WTC11 (cell line): ENCODE data around the gene SYCP2. TPM values are rescaled to one million over a fixed set of nuclear protein-coding genes. Genes with fewer than 3 reads are reported as not detected.
"Not testable (repeated sequence)": the region's sequence is repeated elsewhere in the genome, so short reads cannot be mapped to it uniquely, and the experiment has no call there.

Experiments used
- ATAC-seq: fragments of 200-7000 bp; cut with Tn5 transposase; 2 replicates; pipeline ENCODE4 v1.10.0; 2021; ENCODE audit warnings: mild to moderate bottlenecking, moderate library complexity
- CTCF ChIA-PET: fragments of 300-600 bp; sonication (Branson Sonifier 250); formaldehyde crosslinking; loops from one replicate; lab custom pipeline; 2021; ENCODE audit warnings: antibody characterized with exemption; lab: Charles Lee
- POLR2A ChIA-PET: fragments of 350-600 bp; sonication (Branson Sonifier 250); formaldehyde crosslinking; loops from one replicate; lab custom pipeline; 2021; ENCODE audit warnings: antibody characterized with exemption; lab: Charles Lee
- DNase-seq: peaks from one replicate; pipeline ENCODE4 v3.0.0; 2021; ENCODE audit warnings: low spot score
- H3K27ac Mint-ChIP-seq: 2 replicates; pipeline ENCODE4 v1.8.0; 2021; ENCODE audit warnings: mixed read lengths
- H3K27me3 Mint-ChIP-seq: 2 replicates; pipeline ENCODE4 v1.8.0; 2021; ENCODE audit warnings: low read depth, mild to moderate bottlenecking, moderate library complexity, mixed read lengths
- H3K36me3 Mint-ChIP-seq: 2 replicates; pipeline ENCODE4 v1.8.0; 2021; ENCODE audit warnings: mixed read lengths
- H3K4me1 Mint-ChIP-seq: 2 replicates; pipeline ENCODE4 v1.8.0; 2022; ENCODE audit warnings: mixed read lengths
- H3K4me3 Mint-ChIP-seq: 2 replicates; pipeline ENCODE4 v1.8.0; 2021; ENCODE audit warnings: mild to moderate bottlenecking, moderate library complexity, mixed read lengths
- H3K9me3 Mint-ChIP-seq: 2 replicates; pipeline ENCODE4 v1.8.0; 2021; ENCODE audit warnings: mixed read lengths
- ATF2 ChIP-seq: sonication (generic); formaldehyde crosslinking; IDR thresholded peaks from 2 replicates; pipeline ENCODE4 v1.8.1; 2022; ENCODE audit warnings: low read depth, missing genetic modification reagents, borderline replicate concordance
- CBFB ChIP-seq: sonication (generic); formaldehyde crosslinking; IDR thresholded peaks from 2 replicates; pipeline ENCODE4 v1.8.1; 2022; ENCODE audit warnings: mild to moderate bottlenecking, low read depth, missing genetic modification reagents
- CTCF ChIP-seq: fragments of 200-600 bp; IDR thresholded peaks from 2 replicates; pipeline ENCODE4 v1.8.0; 2022; ENCODE audit warnings: antibody characterized with exemption
- FOXK1 ChIP-seq: sonication (generic); formaldehyde crosslinking; IDR thresholded peaks from 2 replicates; pipeline ENCODE4 v1.8.0; 2022; ENCODE audit warnings: mild to moderate bottlenecking, moderate library complexity, missing genetic modification reagents
- IRF2 ChIP-seq: sonication (generic); formaldehyde crosslinking; IDR thresholded peaks from 2 replicates; pipeline ENCODE4 v1.8.0; 2022; ENCODE audit warnings: low read depth, missing genetic modification reagents, borderline replicate concordance
- JAZF1 ChIP-seq: fragments of 250-450 bp; sonication (Bioruptor Pico); IDR thresholded peaks from 2 replicates; pipeline ENCODE4 v1.9.0; 2021; ENCODE audit warnings: moderate library complexity, mild to moderate bottlenecking, inconsistent platforms
- NR1H2 ChIP-seq: sonication (generic); formaldehyde crosslinking; IDR thresholded peaks from 2 replicates; pipeline ENCODE4 v1.9.0; 2021; ENCODE audit warnings: mild to moderate bottlenecking, moderate library complexity, missing genetic modification reagents
- RELA ChIP-seq: sonication (generic); formaldehyde crosslinking; IDR thresholded peaks from 2 replicates; pipeline ENCODE4 v1.8.1; 2022; ENCODE audit warnings: missing genetic modification reagents, mild to moderate bottlenecking, borderline replicate concordance
- ZBTB43 ChIP-seq: sonication (generic); formaldehyde crosslinking; IDR thresholded peaks from 2 replicates; pipeline ENCODE4 v1.8.1; 2023; ENCODE audit warnings: mild to moderate bottlenecking, missing genetic modification reagents
- ZMAT4 ChIP-seq: fragments of 250-450 bp; sonication (Bioruptor Pico); IDR thresholded peaks from 2 replicates; pipeline ENCODE4 v1.9.0; 2021; ENCODE audit warnings: mild to moderate bottlenecking
- ZNF396 ChIP-seq: fragments of 250-450 bp; sonication (Bioruptor Pico); IDR thresholded peaks from 2 replicates; pipeline ENCODE4 v1.8.0; 2021; ENCODE audit warnings: mild to moderate bottlenecking, moderate library complexity, borderline replicate concordance
- ZNF671 ChIP-seq: fragments of 250-450 bp; sonication (Bioruptor Pico); IDR thresholded peaks from 2 replicates; pipeline ENCODE4 v1.8.0; 2021; ENCODE audit warnings: mild to moderate bottlenecking
- total RNA-seq: library from RNA; stranded (reverse); gene quantifications from 3 replicates; pipeline ENCODE4 v1.2.3, GENCODE V29; 2021

The SYCP2 gene
- total RNA-seq, 1 experiment from 2014 or later, result 0.31 TPM

GRCh38 chr20:59857966-59858365 is 75.5 kb downstream of the SYCP2 start:
- H3K4me3 Mint-ChIP-seq, result no peak overlapping the region
- no peak for ATAC-seq
- peaks cover 39% of the 10 kb centered on the region for H3K9me3 Mint-ChIP-seq
- POLR2A ChIA-PET, result no interaction called here
- no peaks in the 10 kb centered on the region for H3K4me1 Mint-ChIP-seq
- no peak for TF ChIP-seq IRF2 (CRISPR knock-in tag)
- TF ChIP-seq RELA, result no peak
- TF ChIP-seq NR1H2 (CRISPR knock-in tag), result no peak
- TF ChIP-seq ZMAT4 (CRISPR knock-in tag), result no peak
- TF ChIP-seq CBFB (CRISPR knock-in tag), result no peak
- no peak for TF ChIP-seq JAZF1 (CRISPR knock-in tag)
- TF ChIP-seq ZNF671, result no peak
- TF ChIP-seq ATF2 (CRISPR knock-in tag), result no peak
- no peak for TF ChIP-seq FOXK1
- no peak for TF ChIP-seq ZNF396 (CRISPR knock-in tag)
- no peak for TF ChIP-seq ZBTB43
- DNase-seq, result no peak
- peaks cover 77% of the 10 kb centered on the region for H3K27me3 Mint-ChIP-seq
- H3K27ac Mint-ChIP-seq, result no peak overlapping the region
- CTCF ChIA-PET, result no interaction called here
- peaks cover 3% of the 10 kb centered on the region; the same call in 1 of the 2 replicates for H3K36me3 Mint-ChIP-seq

GRCh38 chr20:59856941-59857340 is 76.5 kb downstream of the SYCP2 start:
- Mint-ChIP-seq H3K9me3 (peaks cover 39% of the 10 kb centered on the region), H3K27me3 (peaks cover 71% of the 10 kb centered on the region)
- H3K27ac Mint-ChIP-seq, H3K4me1 Mint-ChIP-seq, ATAC-seq, H3K4me3 Mint-ChIP-seq, H3K36me3 Mint-ChIP-seq, DNase-seq, CTCF ChIA-PET, POLR2A ChIA-PET: not testable (repeated sequence)

- H3K9me3 Mint-ChIP-seq, result peaks cover 39% of the 10 kb centered on the region
- H3K36me3 Mint-ChIP-seq, CTCF ChIA-PET, POLR2A ChIA-PET, DNase-seq, H3K4me3 Mint-ChIP-seq, H3K27ac Mint-ChIP-seq, H3K4me1 Mint-ChIP-seq, ATAC-seq: not testable (repeated sequence)
- H3K27me3 Mint-ChIP-seq, result peaks cover 67% of the 10 kb centered on the region
These were observed 76.9 kb downstream of the SYCP2 start for GRCh38 chr20:59856526-59856925.

- CTCF ChIA-PET, result interaction anchor here (0.6 to 3.4 kb wide), 22 partner anchors 9 to 160 kb away, joined by 3 to 89 read pairs (median 5); partner anchors contain the start of gene SYCP2
- peak; percentile 51 for TF ChIP-seq CTCF
- TF ChIP-seq ZNF396 (CRISPR knock-in tag), result no peak
- TF ChIP-seq, all 79 proteins: peak for 1
- Mint-ChIP-seq H3K4me3 (no peak overlapping the region), H3K27me3 (peaks cover 42% of the 10 kb centered on the region), H3K4me1 (no peaks in the 10 kb centered on the region), H3K27ac (no peak overlapping the region), H3K36me3 (no peaks in the 10 kb centered on the region), H3K9me3 (peaks cover 11% of the 10 kb centered on the region)
- POLR2A ChIA-PET, result no interaction called here
- ATAC-seq (no peak), DNase-seq (no peak)
These were observed 83.3 kb downstream of the SYCP2 start for GRCh38 chr20:59850018-59850641.
